Trophoblast cell (in vitro differentiated cells and primary cell): ENCODE measurements around the gene CCDC137.
A peak's percentile ranks its signal among the peaks of the same experiment; 100 is the strongest.

ENCODE experiments used
- DNase-seq, 2 donors: peaks; one replicate each; pipeline ENCODE4 v3.0.0-alpha.2; 2016
- H2AFZ ChIP-seq: 2 replicates; pipeline ENCODE4 v1.6.1; 2013; ENCODE audit warnings: low read length, moderate library complexity, mild to moderate bottlenecking; ENCODE audit not compliant: insufficient read depth, poor library complexity
- H2AK5ac ChIP-seq: 2 replicates; pipeline ENCODE4 v1.6.1; 2013; ENCODE audit warnings: mild to moderate bottlenecking, low read length
- H2BK120ac ChIP-seq: 2 replicates; pipeline ENCODE4 v1.6.1; 2013; ENCODE audit warnings: low read length, mild to moderate bottlenecking, moderate library complexity; ENCODE audit not compliant: insufficient read depth, poor library complexity
- H2BK12ac ChIP-seq: 2 replicates; pipeline ENCODE4 v1.6.1; 2013; ENCODE audit warnings: mild to moderate bottlenecking, low read length, moderate library complexity
- H2BK5ac ChIP-seq: 2 replicates; pipeline ENCODE4 v1.6.1; 2013; ENCODE audit warnings: low read length, low read depth, moderate library complexity, mild to moderate bottlenecking; ENCODE audit not compliant: poor library complexity
- H3K14ac ChIP-seq: 2 replicates; pipeline ENCODE4 v1.6.1; 2013; ENCODE audit warnings: mild to moderate bottlenecking, low read length
- H3K18ac ChIP-seq: 2 replicates; pipeline ENCODE4 v1.6.1; 2013; ENCODE audit warnings: mild to moderate bottlenecking, low read length
- H3K23ac ChIP-seq: 2 replicates; pipeline ENCODE4 v1.6.1; 2013; ENCODE audit warnings: low read length
- H3K27ac ChIP-seq: 2 replicates; pipeline ENCODE4 v1.5.1; 2013; ENCODE audit warnings: low read depth, mild to moderate bottlenecking, inconsistent platforms, low read length, moderate library complexity
- H3K27me3 ChIP-seq: 2 replicates; pipeline ENCODE4 v1.6.1; 2013; ENCODE audit warnings: inconsistent platforms, mild to moderate bottlenecking, low read length, moderate library complexity; ENCODE audit not compliant: insufficient read depth
- H3K36me3 ChIP-seq, 2 experiments: 1 replicate in 1 of 2; 2 replicates in 1 of 2; pipeline ENCODE4 v1.6.1; 2013; ENCODE audit warnings: low read length in 2 of 2, mild to moderate bottlenecking in 2 of 2, moderate library complexity in 1 of 2; ENCODE audit not compliant: insufficient read depth in 2 of 2, control insufficient read depth in 1 of 2
- H3K4ac ChIP-seq: 2 replicates; pipeline ENCODE4 v1.6.1; 2013; ENCODE audit warnings: low read depth, mild to moderate bottlenecking, low read length, moderate library complexity
- H3K4me1 ChIP-seq, 2 experiments: 1 replicate in 1 of 2; 2 replicates in 1 of 2; pipeline ENCODE4 v1.6.1; 2013; ENCODE audit warnings: low read length in 2 of 2, mild to moderate bottlenecking in 2 of 2, moderate library complexity in 1 of 2; ENCODE audit not compliant: insufficient read depth in 2 of 2, control insufficient read depth in 1 of 2
- H3K4me2 ChIP-seq: 2 replicates; pipeline ENCODE4 v1.6.1; 2013; ENCODE audit warnings: inconsistent platforms, mild to moderate bottlenecking, low read length, moderate library complexity
- H3K4me3 ChIP-seq: 2 replicates; pipeline ENCODE4 v1.5.1; 2013; ENCODE audit warnings: mild to moderate bottlenecking, low read depth, low read length, inconsistent platforms
- H3K79me1 ChIP-seq: one replicate; pipeline ENCODE4 v1.6.1; 2013; ENCODE audit warnings: low read length
- H3K79me2 ChIP-seq: 2 replicates; pipeline ENCODE4 v1.6.1; 2013; ENCODE audit warnings: low read length, mild to moderate bottlenecking; ENCODE audit not compliant: control insufficient read depth, insufficient read depth, poor library complexity
- H3K9ac ChIP-seq: 2 replicates; pipeline ENCODE4 v1.6.1; 2013; ENCODE audit warnings: mild to moderate bottlenecking, low read length
- H3K9me3 ChIP-seq: 2 replicates; pipeline ENCODE4 v1.6.1; 2013; ENCODE audit warnings: low read depth, mild to moderate bottlenecking, control low read depth, inconsistent platforms, low read length; ENCODE audit not compliant: insufficient read depth
- H4K12ac ChIP-seq: 2 replicates; pipeline ENCODE4 v1.6.1; 2013; ENCODE audit warnings: low read depth, mild to moderate bottlenecking, low read length, moderate library complexity
- H4K8ac ChIP-seq: 2 replicates; pipeline ENCODE4 v1.6.1; 2013; ENCODE audit warnings: low read depth, mild to moderate bottlenecking, low read length, moderate library complexity
- H4K91ac ChIP-seq: one replicate; pipeline ENCODE4 v1.6.1; 2013; ENCODE audit warnings: low read depth, mild to moderate bottlenecking, low read length, moderate library complexity
- WGBS: extraction: QIAGEN DNeasy Blood & Tissue Kit; methylation state at CpG from one replicate; pipeline ENCODE4 v1.1.7; 2013; ENCODE audit warnings: missing lambda C conversion rate; ENCODE audit not compliant: insufficient read length, insufficient coverage; ENCODE audit errors: extremely low coverage; 5-methylcytosine and 5-hydroxymethylcytosine counted together

Gene CCDC137

GRCh38 chr17:81659038-81659437 is 7.5 kb upstream of the CCDC137 start:
- Histone ChIP-seq H3K36me3 (no peaks in the 10 kb centered on the region), H3K79me1 (no peaks in the 10 kb centered on the region), H2BK120ac (no peak overlapping the region), H4K91ac (no peak overlapping the region), H3K18ac (no peak overlapping the region), H2BK12ac (no peak overlapping the region), H3K9ac (no peak overlapping the region), H3K4me2 (no peak overlapping the region), H3K27ac (no peak overlapping the region), H3K9me3 (no peaks in the 10 kb centered on the region), H3K27me3 (no peaks in the 10 kb centered on the region), H2AFZ (no peak overlapping the region), H3K4me3 (no peak overlapping the region), H4K8ac (no peak overlapping the region), H3K4me1 (peaks cover 1 to 2% of the 10 kb centered on the region in 2 experiments), H3K14ac (no peak overlapping the region), H2BK5ac (no peak overlapping the region), H4K12ac (no peak overlapping the region), H3K79me2 (no peaks in the 10 kb centered on the region), H3K4ac (no peak overlapping the region), H2AK5ac (no peak overlapping the region), H3K23ac (no peak overlapping the region)
- WGBS, result no CpG with 5 or more reads among the region's 5 CpGs
- DNase-seq, result peak; percentile 57 to 87

- H4K91ac ChIP-seq, result no peak overlapping the region
- H3K4me1 ChIP-seq, result peaks cover 6 to 8% of the 10 kb centered on the region in 2 experiments
- H3K14ac ChIP-seq, result no peak overlapping the region
- H3K4me3 ChIP-seq, result no peak overlapping the region
- H3K18ac ChIP-seq, result no peak overlapping the region
- H2AFZ ChIP-seq, result no peak overlapping the region
- H4K12ac ChIP-seq, result no peak overlapping the region
- DNase-seq, result peak in 1 of 2 donors; percentile 2
- H3K23ac ChIP-seq, result no peak overlapping the region
- H4K8ac ChIP-seq, result no peak overlapping the region
- H3K9ac ChIP-seq, result no peak overlapping the region
- WGBS, result no CpG with 5 or more reads among the region's 9 CpGs
- H3K36me3 ChIP-seq, result peaks cover 0 to 5% of the 10 kb centered on the region in 2 experiments
- no peaks in the 10 kb centered on the region for H3K79me2 ChIP-seq
- H3K4ac ChIP-seq, result no peak overlapping the region
- H3K27ac ChIP-seq, result no peak overlapping the region
- no peaks in the 10 kb centered on the region for H3K27me3 ChIP-seq
- H2BK5ac ChIP-seq, result no peak overlapping the region
- no peak overlapping the region for H2AK5ac ChIP-seq
- H3K79me1 ChIP-seq, result no peaks in the 10 kb centered on the region
- H3K4me2 ChIP-seq, result no peak overlapping the region
- no peaks in the 10 kb centered on the region for H3K9me3 ChIP-seq
- no peak overlapping the region for H2BK12ac ChIP-seq
- H2BK120ac ChIP-seq, result no peak overlapping the region
These were observed 6.1 kb upstream of the CCDC137 start for GRCh38 chr17:81660441-81660840.

- H3K36me3 ChIP-seq, result peaks cover 0 to 5% of the 10 kb centered on the region in 2 experiments
- H3K27ac ChIP-seq, result no peak overlapping the region
- no peak overlapping the region for H3K23ac ChIP-seq
- H3K18ac ChIP-seq, result no peak overlapping the region
- H3K79me1 ChIP-seq, result peaks cover 10% of the 10 kb centered on the region
- H2BK5ac ChIP-seq, result no peak overlapping the region
- H3K9me3 ChIP-seq, result no peaks in the 10 kb centered on the region
- peaks cover 12 to 13% of the 10 kb centered on the region in 2 experiments for H3K4me1 ChIP-seq
- H2BK120ac ChIP-seq, result no peak overlapping the region
- no CpG with 5 or more reads among the region's 4 CpGs for WGBS
- no peak for DNase-seq
- H4K8ac ChIP-seq, result no peak overlapping the region
- H3K79me2 ChIP-seq, result peaks cover 12% of the 10 kb centered on the region
- no peak overlapping the region for H2BK12ac ChIP-seq
- no peak overlapping the region for H3K14ac ChIP-seq
- no peak overlapping the region for H3K4me3 ChIP-seq
- H4K12ac ChIP-seq, result no peak overlapping the region
- no peak overlapping the region for H3K9ac ChIP-seq
- H4K91ac ChIP-seq, result no peak overlapping the region
- no peaks in the 10 kb centered on the region for H3K27me3 ChIP-seq
- H2AFZ ChIP-seq, result no peak overlapping the region
- no peak overlapping the region for H2AK5ac ChIP-seq
- no peak overlapping the region for H3K4me2 ChIP-seq
- no peak overlapping the region for H3K4ac ChIP-seq
These were observed 4.5 kb upstream of the CCDC137 start for GRCh38 chr17:81662002-81662401.

GRCh38 chr17:81664051-81664470 is 2.5 kb upstream of the CCDC137 start:
- DNase-seq, result peak; percentile 78
- no peak overlapping the region for H4K12ac ChIP-seq

More at GRCh38 chr17:81664051-81664470, 2.5 kb upstream of the CCDC137 start:
- H3K9me3 ChIP-seq, result no peaks in the 10 kb centered on the region
- no peak overlapping the region for H3K23ac ChIP-seq
- no peak overlapping the region for H2BK120ac ChIP-seq
- peaks cover 16 to 18% of the 10 kb centered on the region in 2 experiments for H3K4me1 ChIP-seq
- peaks cover 3 to 11% of the 10 kb centered on the region in 2 experiments for H3K36me3 ChIP-seq
- H4K8ac ChIP-seq, result no peak overlapping the region
- H2AFZ ChIP-seq, result no peak overlapping the region
- H2BK5ac ChIP-seq, result no peak overlapping the region
- no peaks in the 10 kb centered on the region for H3K27me3 ChIP-seq
- no peak overlapping the region for H3K14ac ChIP-seq
- WGBS, result no CpG with 5 or more reads among the region's 7 CpGs
- peaks cover 11% of the 10 kb centered on the region for H3K79me1 ChIP-seq
- H2AK5ac ChIP-seq, result no peak overlapping the region
- no peak overlapping the region for H3K27ac ChIP-seq
- H3K9ac ChIP-seq, result no peak overlapping the region
- H3K18ac ChIP-seq, result no peak overlapping the region
- H3K4me3 ChIP-seq, result no peak overlapping the region
- no peak overlapping the region for H4K91ac ChIP-seq
- peaks cover 13% of the 10 kb centered on the region for H3K79me2 ChIP-seq
- H2BK12ac ChIP-seq, result no peak overlapping the region
- no peak overlapping the region for H3K4ac ChIP-seq
- H3K4me2 ChIP-seq, result no peak overlapping the region
